ENCODE measurements around the gene MFAP3L.

- TF ChIP-seq CTCF (IDR thresholded peaks at IDR 0.05) (no peak), POLR2A (IDR thresholded peaks at IDR 0.05) (no peak)
Observed at GRCh38 chr4:169986369-169986768, 39.8 kb downstream of the MFAP3L start.
